WTC11 (cell line): ENCODE data around the gene ANKRD24. TPM values are rescaled to one million over a fixed set of nuclear protein-coding genes. Genes with fewer than 3 reads are reported as not detected.

ENCODE experiments used
- ATAC-seq: fragments of 200-7000 bp; cut with Tn5 transposase; 2 replicates; pipeline ENCODE4 v1.10.0; 2021; ENCODE audit warnings: mild to moderate bottlenecking, moderate library complexity
- CTCF ChIA-PET: fragments of 300-600 bp; sonication (Branson Sonifier 250); formaldehyde crosslinking; loops from one replicate; lab custom pipeline; 2021; ENCODE audit warnings: antibody characterized with exemption; lab: Charles Lee
- POLR2A ChIA-PET: fragments of 350-600 bp; sonication (Branson Sonifier 250); formaldehyde crosslinking; loops from one replicate; lab custom pipeline; 2021; ENCODE audit warnings: antibody characterized with exemption; lab: Charles Lee
- DNase-seq: peaks from one replicate; pipeline ENCODE4 v3.0.0; 2021; ENCODE audit warnings: low spot score
- H3K27ac Mint-ChIP-seq: 2 replicates; pipeline ENCODE4 v1.8.0; 2021; ENCODE audit warnings: mixed read lengths
- H3K27me3 Mint-ChIP-seq: 2 replicates; pipeline ENCODE4 v1.8.0; 2021; ENCODE audit warnings: low read depth, mild to moderate bottlenecking, moderate library complexity, mixed read lengths
- H3K36me3 Mint-ChIP-seq: 2 replicates; pipeline ENCODE4 v1.8.0; 2021; ENCODE audit warnings: mixed read lengths
- H3K4me1 Mint-ChIP-seq: 2 replicates; pipeline ENCODE4 v1.8.0; 2022; ENCODE audit warnings: mixed read lengths
- H3K4me3 Mint-ChIP-seq: 2 replicates; pipeline ENCODE4 v1.8.0; 2021; ENCODE audit warnings: mild to moderate bottlenecking, moderate library complexity, mixed read lengths
- H3K9me3 Mint-ChIP-seq: 2 replicates; pipeline ENCODE4 v1.8.0; 2021; ENCODE audit warnings: mixed read lengths
- ESRRA ChIP-seq: sonication (generic); formaldehyde crosslinking; IDR thresholded peaks from 2 replicates; pipeline ENCODE4 v1.8.1; 2022; ENCODE audit warnings: mild to moderate bottlenecking, missing genetic modification reagents, borderline replicate concordance
- ETV6 ChIP-seq: sonication (generic); formaldehyde crosslinking; IDR thresholded peaks from 2 replicates; pipeline ENCODE4 v1.8.1; 2022; ENCODE audit warnings: mild to moderate bottlenecking, missing genetic modification reagents
- FOXJ3 ChIP-seq: sonication (generic); formaldehyde crosslinking; IDR thresholded peaks from 2 replicates; pipeline ENCODE4 v1.9.0; 2021; ENCODE audit warnings: missing genetic modification reagents, mild to moderate bottlenecking, borderline replicate concordance
- GABPB1 ChIP-seq: sonication (generic); formaldehyde crosslinking; IDR thresholded peaks from 2 replicates; pipeline ENCODE4 v1.8.1; 2023; ENCODE audit warnings: mild to moderate bottlenecking, missing genetic modification reagents
- GTF2I ChIP-seq: fragments of 250-450 bp; sonication (Bioruptor Pico); conservative IDR thresholded peaks from 2 replicates; pipeline ENCODE4 v1.4.0; 2021; ENCODE audit warnings: mild to moderate bottlenecking
- JAZF1 ChIP-seq: fragments of 250-450 bp; sonication (Bioruptor Pico); IDR thresholded peaks from 2 replicates; pipeline ENCODE4 v1.9.0; 2021; ENCODE audit warnings: moderate library complexity, mild to moderate bottlenecking, inconsistent platforms
- NFATC4 ChIP-seq: fragments of 250-450 bp; sonication (Bioruptor Pico); IDR thresholded peaks from 2 replicates; pipeline ENCODE4 v1.9.0; 2021; ENCODE audit warnings: mild to moderate bottlenecking
- NFE2L1 ChIP-seq: sonication (generic); formaldehyde crosslinking; IDR thresholded peaks from 2 replicates; pipeline ENCODE4 v1.8.1; 2023; ENCODE audit warnings: missing genetic modification reagents
- RELA ChIP-seq: sonication (generic); formaldehyde crosslinking; IDR thresholded peaks from 2 replicates; pipeline ENCODE4 v1.8.1; 2022; ENCODE audit warnings: missing genetic modification reagents, mild to moderate bottlenecking, borderline replicate concordance
- ZNF138 ChIP-seq: sonication (generic); formaldehyde crosslinking; conservative IDR thresholded peaks from 2 replicates; pipeline ENCODE4 v1.8.1; 2022; ENCODE audit warnings: mild to moderate bottlenecking, moderate library complexity, missing genetic modification reagents
- ZNF219 ChIP-seq: sonication (generic); formaldehyde crosslinking; IDR thresholded peaks from 2 replicates; pipeline ENCODE4 v1.8.0; 2023; ENCODE audit warnings: missing genetic modification reagents, mild to moderate bottlenecking, borderline replicate concordance
- ZNF263 ChIP-seq: sonication (generic); formaldehyde crosslinking; IDR thresholded peaks from 2 replicates; pipeline ENCODE4 v1.8.1; 2022; ENCODE audit warnings: low read depth, mild to moderate bottlenecking, moderate library complexity, missing genetic modification reagents
- ZNF671 ChIP-seq: fragments of 250-450 bp; sonication (Bioruptor Pico); IDR thresholded peaks from 2 replicates; pipeline ENCODE4 v1.8.0; 2021; ENCODE audit warnings: mild to moderate bottlenecking
- total RNA-seq: library from RNA; stranded (reverse); gene quantifications from 3 replicates; pipeline ENCODE4 v1.2.3, GENCODE V29; 2021
- TF ChIP-seq, protein P1 (sequence below): fragments of 250-450 bp; sonication (Bioruptor Pico); IDR thresholded peaks from 2 replicates; pipeline ENCODE4 v1.9.0; 2021; ENCODE audit warnings: mild to moderate bottlenecking
- TF ChIP-seq, protein P2 (sequence below): sonication (generic); formaldehyde crosslinking; IDR thresholded peaks from 2 replicates; pipeline ENCODE4 v1.8.1; 2023; ENCODE audit warnings: mild to moderate bottlenecking, missing genetic modification reagents
- TF ChIP-seq, protein P3 (sequence below): fragments of 250-450 bp; sonication (Bioruptor Pico); IDR thresholded peaks from 2 replicates; pipeline ENCODE4 v1.9.0; 2021; ENCODE audit warnings: mild to moderate bottlenecking, borderline replicate concordance
- TF ChIP-seq, protein P4 (sequence below): sonication (generic); formaldehyde crosslinking; IDR thresholded peaks from 2 replicates; pipeline ENCODE4 v1.8.1; 2022; ENCODE audit warnings: mild to moderate bottlenecking, moderate library complexity, missing genetic modification reagents
- TF ChIP-seq, protein P5 (sequence below): sonication (generic); formaldehyde crosslinking; IDR thresholded peaks from 2 replicates; pipeline ENCODE4 v1.8.1; 2023; ENCODE audit warnings: mild to moderate bottlenecking, moderate library complexity, missing genetic modification reagents
- TF ChIP-seq, protein P6 (sequence below): sonication (generic); formaldehyde crosslinking; IDR thresholded peaks from 2 replicates; pipeline ENCODE4 v1.8.1; 2023; ENCODE audit warnings: mild to moderate bottlenecking, missing genetic modification reagents, moderate library complexity
- TF ChIP-seq, protein P7 (sequence below): sonication (generic); formaldehyde crosslinking; IDR thresholded peaks from 2 replicates; pipeline ENCODE4 v1.8.0; 2022; ENCODE audit warnings: mild to moderate bottlenecking, missing genetic modification reagents

Gene ANKRD24
- total RNA-seq, 1 experiment from 2014 or later: 11.3 TPM

DNA sequence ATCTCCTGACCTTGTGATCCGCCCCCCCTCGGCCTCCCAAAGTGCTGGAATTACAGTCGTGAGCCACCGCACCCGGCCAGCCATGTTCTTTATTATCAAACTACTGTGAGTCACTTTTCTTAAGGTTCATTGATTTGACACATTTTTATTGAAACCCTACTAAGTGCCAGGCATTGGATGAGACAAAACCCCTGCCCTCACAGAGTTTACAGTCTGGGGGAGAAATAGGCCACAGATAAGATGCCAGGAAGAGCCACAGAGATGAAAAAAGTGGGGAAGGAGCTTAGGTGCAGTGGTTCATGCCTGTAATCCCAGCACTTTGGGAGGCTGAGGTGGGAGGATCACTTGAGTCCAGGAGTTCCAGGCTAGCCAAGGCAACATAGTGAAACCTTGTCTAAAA lies 44.0 kb upstream of the ANKRD24 start:
- no peak overlapping the region for H3K4me3 Mint-ChIP-seq
- CTCF ChIA-PET: interaction anchor here (0.8 kb wide), 1 partner anchor 9 kb away, joined by 4 read pairs; no protein-coding TSS in a partner anchor
- H3K36me3 Mint-ChIP-seq: no peaks in the 10 kb centered on the region
- POLR2A ChIA-PET: no interaction called here
- no peak for TF ChIP-seq ZNF671 (CRISPR knock-in tag)
- no peak for TF ChIP-seq GTF2I (CRISPR knock-in tag)
- TF ChIP-seq, protein P1, sequence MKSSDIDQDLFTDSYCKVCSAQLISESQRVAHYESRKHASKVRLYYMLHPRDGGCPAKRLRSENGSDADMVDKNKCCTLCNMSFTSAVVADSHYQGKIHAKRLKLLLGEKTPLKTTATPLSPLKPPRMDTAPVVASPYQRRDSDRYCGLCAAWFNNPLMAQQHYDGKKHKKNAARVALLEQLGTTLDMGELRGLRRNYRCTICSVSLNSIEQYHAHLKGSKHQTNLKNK (CRISPR knock-in tag): no peak
- TF ChIP-seq, protein P2, sequence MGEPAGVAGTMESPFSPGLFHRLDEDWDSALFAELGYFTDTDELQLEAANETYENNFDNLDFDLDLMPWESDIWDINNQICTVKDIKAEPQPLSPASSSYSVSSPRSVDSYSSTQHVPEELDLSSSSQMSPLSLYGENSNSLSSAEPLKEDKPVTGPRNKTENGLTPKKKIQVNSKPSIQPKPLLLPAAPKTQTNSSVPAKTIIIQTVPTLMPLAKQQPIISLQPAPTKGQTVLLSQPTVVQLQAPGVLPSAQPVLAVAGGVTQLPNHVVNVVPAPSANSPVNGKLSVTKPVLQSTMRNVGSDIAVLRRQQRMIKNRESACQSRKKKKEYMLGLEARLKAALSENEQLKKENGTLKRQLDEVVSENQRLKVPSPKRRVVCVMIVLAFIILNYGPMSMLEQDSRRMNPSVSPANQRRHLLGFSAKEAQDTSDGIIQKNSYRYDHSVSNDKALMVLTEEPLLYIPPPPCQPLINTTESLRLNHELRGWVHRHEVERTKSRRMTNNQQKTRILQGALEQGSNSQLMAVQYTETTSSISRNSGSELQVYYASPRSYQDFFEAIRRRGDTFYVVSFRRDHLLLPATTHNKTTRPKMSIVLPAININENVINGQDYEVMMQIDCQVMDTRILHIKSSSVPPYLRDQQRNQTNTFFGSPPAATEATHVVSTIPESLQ (CRISPR knock-in tag): no peak
- TF ChIP-seq ZNF219 (CRISPR knock-in tag): no peak
- TF ChIP-seq GABPB1 (CRISPR knock-in tag): no peak
- no peak for TF ChIP-seq NFATC4
- TF ChIP-seq, protein P3, sequence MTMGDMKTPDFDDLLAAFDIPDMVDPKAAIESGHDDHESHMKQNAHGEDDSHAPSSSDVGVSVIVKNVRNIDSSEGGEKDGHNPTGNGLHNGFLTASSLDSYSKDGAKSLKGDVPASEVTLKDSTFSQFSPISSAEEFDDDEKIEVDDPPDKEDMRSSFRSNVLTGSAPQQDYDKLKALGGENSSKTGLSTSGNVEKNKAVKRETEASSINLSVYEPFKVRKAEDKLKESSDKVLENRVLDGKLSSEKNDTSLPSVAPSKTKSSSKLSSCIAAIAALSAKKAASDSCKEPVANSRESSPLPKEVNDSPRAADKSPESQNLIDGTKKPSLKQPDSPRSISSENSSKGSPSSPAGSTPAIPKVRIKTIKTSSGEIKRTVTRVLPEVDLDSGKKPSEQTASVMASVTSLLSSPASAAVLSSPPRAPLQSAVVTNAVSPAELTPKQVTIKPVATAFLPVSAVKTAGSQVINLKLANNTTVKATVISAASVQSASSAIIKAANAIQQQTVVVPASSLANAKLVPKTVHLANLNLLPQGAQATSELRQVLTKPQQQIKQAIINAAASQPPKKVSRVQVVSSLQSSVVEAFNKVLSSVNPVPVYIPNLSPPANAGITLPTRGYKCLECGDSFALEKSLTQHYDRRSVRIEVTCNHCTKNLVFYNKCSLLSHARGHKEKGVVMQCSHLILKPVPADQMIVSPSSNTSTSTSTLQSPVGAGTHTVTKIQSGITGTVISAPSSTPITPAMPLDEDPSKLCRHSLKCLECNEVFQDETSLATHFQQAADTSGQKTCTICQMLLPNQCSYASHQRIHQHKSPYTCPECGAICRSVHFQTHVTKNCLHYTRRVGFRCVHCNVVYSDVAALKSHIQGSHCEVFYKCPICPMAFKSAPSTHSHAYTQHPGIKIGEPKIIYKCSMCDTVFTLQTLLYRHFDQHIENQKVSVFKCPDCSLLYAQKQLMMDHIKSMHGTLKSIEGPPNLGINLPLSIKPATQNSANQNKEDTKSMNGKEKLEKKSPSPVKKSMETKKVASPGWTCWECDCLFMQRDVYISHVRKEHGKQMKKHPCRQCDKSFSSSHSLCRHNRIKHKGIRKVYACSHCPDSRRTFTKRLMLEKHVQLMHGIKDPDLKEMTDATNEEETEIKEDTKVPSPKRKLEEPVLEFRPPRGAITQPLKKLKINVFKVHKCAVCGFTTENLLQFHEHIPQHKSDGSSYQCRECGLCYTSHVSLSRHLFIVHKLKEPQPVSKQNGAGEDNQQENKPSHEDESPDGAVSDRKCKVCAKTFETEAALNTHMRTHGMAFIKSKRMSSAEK (CRISPR knock-in tag): no peak
- no peak for TF ChIP-seq NFE2L1 (CRISPR knock-in tag)
- TF ChIP-seq FOXJ3 (CRISPR knock-in tag): no peak
- no peak for TF ChIP-seq ETV6
- no peak for TF ChIP-seq RELA (CRISPR knock-in tag)
- no peak for TF ChIP-seq ZNF138
- TF ChIP-seq, protein P4, sequence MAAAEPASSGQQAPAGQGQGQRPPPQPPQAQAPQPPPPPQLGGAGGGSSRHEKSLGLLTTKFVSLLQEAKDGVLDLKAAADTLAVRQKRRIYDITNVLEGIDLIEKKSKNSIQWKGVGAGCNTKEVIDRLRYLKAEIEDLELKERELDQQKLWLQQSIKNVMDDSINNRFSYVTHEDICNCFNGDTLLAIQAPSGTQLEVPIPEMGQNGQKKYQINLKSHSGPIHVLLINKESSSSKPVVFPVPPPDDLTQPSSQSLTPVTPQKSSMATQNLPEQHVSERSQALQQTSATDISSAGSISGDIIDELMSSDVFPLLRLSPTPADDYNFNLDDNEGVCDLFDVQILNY (CRISPR knock-in tag): no peak
- no peak for TF ChIP-seq ESRRA (CRISPR knock-in tag)
- TF ChIP-seq ZNF263 (CRISPR knock-in tag): no peak
- TF ChIP-seq, protein P5, sequence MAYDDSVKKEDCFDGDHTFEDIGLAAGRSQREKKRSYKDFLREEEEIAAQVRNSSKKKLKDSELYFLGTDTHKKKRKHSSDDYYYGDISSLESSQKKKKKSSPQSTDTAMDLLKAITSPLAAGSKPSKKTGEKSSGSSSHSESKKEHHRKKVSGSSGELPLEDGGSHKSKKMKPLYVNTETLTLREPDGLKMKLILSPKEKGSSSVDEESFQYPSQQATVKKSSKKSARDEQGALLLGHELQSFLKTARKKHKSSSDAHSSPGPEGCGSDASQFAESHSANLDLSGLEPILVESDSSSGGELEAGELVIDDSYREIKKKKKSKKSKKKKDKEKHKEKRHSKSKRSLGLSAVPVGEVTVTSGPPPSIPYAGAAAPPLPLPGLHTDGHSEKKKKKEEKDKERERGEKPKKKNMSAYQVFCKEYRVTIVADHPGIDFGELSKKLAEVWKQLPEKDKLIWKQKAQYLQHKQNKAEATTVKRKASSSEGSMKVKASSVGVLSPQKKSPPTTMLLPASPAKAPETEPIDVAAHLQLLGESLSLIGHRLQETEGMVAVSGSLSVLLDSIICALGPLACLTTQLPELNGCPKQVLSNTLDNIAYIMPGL (CRISPR knock-in tag): no peak
- TF ChIP-seq, protein P6, sequence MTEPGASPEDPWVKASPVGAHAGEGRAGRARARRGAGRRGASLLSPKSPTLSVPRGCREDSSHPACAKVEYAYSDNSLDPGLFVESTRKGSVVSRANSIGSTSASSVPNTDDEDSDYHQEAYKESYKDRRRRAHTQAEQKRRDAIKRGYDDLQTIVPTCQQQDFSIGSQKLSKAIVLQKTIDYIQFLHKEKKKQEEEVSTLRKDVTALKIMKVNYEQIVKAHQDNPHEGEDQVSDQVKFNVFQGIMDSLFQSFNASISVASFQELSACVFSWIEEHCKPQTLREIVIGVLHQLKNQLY (CRISPR knock-in tag): no peak
- no peak for TF ChIP-seq JAZF1 (CRISPR knock-in tag)
- TF ChIP-seq, protein P7, sequence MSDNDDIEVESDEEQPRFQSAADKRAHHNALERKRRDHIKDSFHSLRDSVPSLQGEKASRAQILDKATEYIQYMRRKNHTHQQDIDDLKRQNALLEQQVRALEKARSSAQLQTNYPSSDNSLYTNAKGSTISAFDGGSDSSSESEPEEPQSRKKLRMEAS: no peak
- no peak for ATAC-seq
- H3K9me3 Mint-ChIP-seq: peaks cover 6% of the 10 kb centered on the region; the same call in 1 of the 2 replicates
- no peak for DNase-seq
- H3K27ac Mint-ChIP-seq: no peak overlapping the region
- peaks cover 6% of the 10 kb centered on the region for H3K4me1 Mint-ChIP-seq
- peaks cover 10% of the 10 kb centered on the region for H3K27me3 Mint-ChIP-seq
